ENCODE results near the gene ARHGAP8. TPM values are rescaled to one million over a fixed set of nuclear protein-coding genes. Genes with fewer than 3 reads are reported as not detected.

Gene ARHGAP8
- total RNA-seq, 2 donors from 2014 or later, result 2.8 to 4.4 TPM

DNA sequence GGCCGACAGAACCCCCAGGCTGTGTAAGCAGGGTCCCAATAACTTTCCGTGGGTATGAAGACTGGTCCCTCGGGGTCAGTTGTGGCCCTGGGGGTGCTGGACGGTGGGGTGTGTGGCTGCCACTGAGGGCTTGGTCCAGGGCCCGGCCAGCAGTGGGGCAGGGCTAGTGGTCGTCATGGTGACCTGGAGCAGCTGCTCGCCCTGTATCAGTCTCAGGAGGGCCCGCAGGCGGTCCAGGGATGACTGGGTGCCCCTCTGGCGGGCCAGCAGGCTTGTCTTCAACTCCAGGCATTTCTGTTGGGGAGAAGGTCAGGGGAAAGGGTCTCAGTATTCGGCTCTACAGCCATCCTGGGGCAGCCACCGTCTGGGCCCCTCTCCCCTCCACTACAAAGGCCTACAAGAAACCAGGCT is 130.6 kb downstream of the ARHGAP8 start:
- Mint-ChIP-seq H3K36me3 (ENCODE audit: insufficient read depth in 2 of 2) (no peaks in the 10 kb centered on the region), H3K27ac (no peak overlapping the region), H3K27me3 (ENCODE audit: low read depth) (no peaks in the 10 kb centered on the region), H3K4me1 (ENCODE audit: low read depth) (no peaks in the 10 kb centered on the region), H3K4me3 (no peak overlapping the region), H3K9me3 (no peaks in the 10 kb centered on the region)
- ATAC-seq (replicated peaks in 1 of 2) (no peak), DNase-seq (no peak)

- DNase-seq (no peak), ATAC-seq (replicated peaks in 1 of 2) (no peak)
- Mint-ChIP-seq H3K36me3 (ENCODE audit: insufficient read depth in 2 of 2) (no peaks in the 10 kb centered on the region), H3K27me3 (ENCODE audit: low read depth) (no peaks in the 10 kb centered on the region), H3K4me1 (ENCODE audit: low read depth) (no peaks in the 10 kb centered on the region), H3K9me3 (no peaks in the 10 kb centered on the region), H3K27ac (no peak overlapping the region), H3K4me3 (no peak overlapping the region)
Observed at GRCh38 chr22:44884562-44884961, 132.2 kb downstream of the ARHGAP8 start.

GRCh38 chr22:44884968-44885805 is 132.8 kb downstream of the ARHGAP8 start:
- DNase-seq, result no peak

DNA sequence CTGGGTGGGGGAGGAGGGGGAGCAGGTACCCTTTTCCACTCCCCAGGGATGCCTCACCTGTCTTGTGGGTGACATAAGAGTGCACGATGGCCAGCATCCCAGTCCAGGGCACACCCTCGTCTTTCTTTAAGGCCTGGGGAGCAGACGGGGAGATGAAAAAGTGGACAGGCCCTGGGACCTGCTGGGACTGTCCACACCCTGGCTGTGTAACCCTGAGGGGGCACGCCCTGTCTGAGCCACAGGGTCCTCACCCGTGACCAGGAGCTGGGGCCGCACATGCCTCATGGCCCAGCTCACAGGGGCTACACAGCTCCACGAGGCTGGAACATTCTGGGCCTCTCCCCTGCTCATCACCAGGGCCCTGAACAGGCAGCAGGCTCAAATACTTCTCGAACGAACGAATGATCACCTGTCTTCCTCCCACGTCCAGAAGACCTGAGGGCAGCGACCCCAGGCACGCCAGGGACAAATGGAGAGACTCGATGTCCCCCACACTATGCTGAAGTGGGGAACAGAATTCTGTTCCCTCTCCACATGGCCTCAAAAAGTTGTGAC is 133.5 kb downstream of the ARHGAP8 start:
- ATAC-seq (replicated peaks in 1 of 2), result no peak
- Mint-ChIP-seq H3K27ac (no peak overlapping the region), H3K9me3 (no peaks in the 10 kb centered on the region), H3K4me3 (no peak overlapping the region), H3K27me3 (ENCODE audit: low read depth) (no peaks in the 10 kb centered on the region), H3K36me3 (ENCODE audit: insufficient read depth in 2 of 2) (no peaks in the 10 kb centered on the region), H3K4me1 (ENCODE audit: low read depth) (no peaks in the 10 kb centered on the region)
- DNase-seq, result no peak

More at GRCh38 chr22:44884968-44885805, 132.8 kb downstream of the ARHGAP8 start:
- ATAC-seq (replicated peaks in 1 of 2), result no peak
- Mint-ChIP-seq H3K27ac (no peak overlapping the region), H3K27me3 (ENCODE audit: low read depth) (no peaks in the 10 kb centered on the region), H3K36me3 (ENCODE audit: insufficient read depth in 2 of 2) (no peaks in the 10 kb centered on the region), H3K9me3 (no peaks in the 10 kb centered on the region), H3K4me3 (no peak overlapping the region), H3K4me1 (ENCODE audit: low read depth) (no peaks in the 10 kb centered on the region)

- no peaks in the 10 kb centered on the region for H3K27me3 Mint-ChIP-seq (ENCODE audit: low read depth)
- H3K4me3 Mint-ChIP-seq, result no peak overlapping the region
- ATAC-seq (replicated peaks in 1 of 2) (no peak), DNase-seq (no peak)
- no peak overlapping the region for H3K27ac Mint-ChIP-seq
- H3K4me1 Mint-ChIP-seq (ENCODE audit: low read depth), result no peaks in the 10 kb centered on the region
- no peaks in the 10 kb centered on the region for H3K9me3 Mint-ChIP-seq
- no peaks in the 10 kb centered on the region for H3K36me3 Mint-ChIP-seq (ENCODE audit: insufficient read depth in 2 of 2)
Observed at GRCh38 chr22:44887941-44888366, 135.6 kb downstream of the ARHGAP8 start.

DNA sequence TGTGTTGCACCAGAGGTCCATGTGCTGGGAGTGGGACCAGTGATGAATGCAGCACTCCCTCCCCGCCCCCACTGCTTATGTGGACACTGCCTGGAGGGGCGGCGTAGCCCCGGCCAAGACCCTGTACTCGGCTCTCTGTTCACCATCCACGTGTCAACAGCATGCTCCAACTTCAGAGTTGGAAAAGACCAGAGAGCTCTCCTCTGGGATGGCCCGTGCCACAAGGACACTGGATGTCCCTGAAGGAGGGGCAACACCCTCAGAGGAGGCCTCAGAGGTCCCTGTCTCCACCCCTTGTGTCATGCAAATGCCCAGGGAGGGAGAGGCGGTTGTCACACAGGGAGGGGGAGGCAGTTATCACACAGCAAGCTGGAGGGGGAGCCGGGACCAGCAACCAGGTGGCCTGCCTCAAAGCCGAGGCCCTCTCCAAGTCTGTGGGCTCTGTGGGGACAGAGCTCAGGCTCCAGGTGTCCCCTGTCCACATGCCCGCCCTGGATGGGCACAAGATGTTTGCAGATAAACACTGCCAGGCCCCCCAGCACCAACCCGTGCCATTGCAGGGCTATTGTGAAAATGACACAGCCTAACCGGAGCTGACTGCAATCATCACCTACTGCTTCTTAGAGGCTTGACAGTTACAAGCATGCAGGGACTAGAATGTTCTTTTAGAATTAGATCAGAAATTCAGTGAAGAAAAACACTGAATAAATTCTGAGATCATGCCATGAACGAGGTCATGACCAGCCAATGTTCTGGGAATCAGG is 136.3 kb downstream of the ARHGAP8 start:
- DNase-seq (no peak), ATAC-seq (replicated peaks in 1 of 2) (no peak)
- Mint-ChIP-seq H3K4me3 (no peak overlapping the region), H3K36me3 (ENCODE audit: insufficient read depth in 2 of 2) (no peaks in the 10 kb centered on the region), H3K27me3 (ENCODE audit: low read depth) (no peaks in the 10 kb centered on the region), H3K9me3 (no peaks in the 10 kb centered on the region), H3K4me1 (ENCODE audit: low read depth) (no peaks in the 10 kb centered on the region), H3K27ac (no peak overlapping the region)

DNA sequence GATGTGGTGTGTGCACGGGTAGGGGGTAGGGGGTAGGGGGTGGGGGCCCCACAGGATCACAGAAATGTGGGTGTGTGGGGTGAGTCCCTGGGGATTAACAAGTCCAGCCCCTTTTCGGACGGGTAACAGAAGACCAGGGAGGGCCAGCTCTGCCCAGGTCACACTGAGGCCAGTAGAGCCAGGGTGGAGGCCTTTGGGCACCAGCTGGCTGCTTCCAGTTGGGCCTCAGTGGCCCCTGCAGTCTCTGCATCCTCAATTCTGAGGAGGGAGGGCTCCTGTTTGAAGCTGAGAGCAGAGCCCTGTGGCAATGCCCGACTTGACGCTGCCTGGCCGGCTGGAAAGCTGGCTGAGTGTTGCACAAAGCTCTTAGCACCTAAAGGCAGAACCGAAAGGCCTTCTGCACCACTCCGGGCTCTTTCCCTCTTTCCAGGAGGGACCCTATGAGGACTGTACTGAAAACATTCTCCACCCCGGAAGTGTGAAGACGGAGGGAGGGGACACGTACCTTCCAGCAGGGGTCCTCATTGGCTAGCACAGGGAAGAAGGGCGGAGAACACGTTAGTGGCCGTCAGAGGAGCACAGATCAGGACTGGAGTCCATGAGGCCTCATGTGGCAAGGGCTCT is 137.0 kb downstream of the ARHGAP8 start:
- ATAC-seq (replicated peaks in 1 of 2), result no peak
- H3K27ac Mint-ChIP-seq, result no peak overlapping the region
- no peaks in the 10 kb centered on the region for H3K4me1 Mint-ChIP-seq (ENCODE audit: low read depth)
- H3K36me3 Mint-ChIP-seq (ENCODE audit: insufficient read depth in 2 of 2), result no peaks in the 10 kb centered on the region
- H3K4me3 Mint-ChIP-seq, result no peak overlapping the region
- no peaks in the 10 kb centered on the region for H3K9me3 Mint-ChIP-seq
- no peak for DNase-seq
- H3K27me3 Mint-ChIP-seq (ENCODE audit: low read depth), result no peaks in the 10 kb centered on the region

- ATAC-seq (replicated peaks in 1 of 2) (no peak), DNase-seq (no peak)
- Mint-ChIP-seq H3K27me3 (ENCODE audit: low read depth) (no peaks in the 10 kb centered on the region), H3K9me3 (no peaks in the 10 kb centered on the region), H3K4me1 (ENCODE audit: low read depth) (no peaks in the 10 kb centered on the region), H3K27ac (no peak overlapping the region), H3K4me3 (no peak overlapping the region), H3K36me3 (ENCODE audit: insufficient read depth in 2 of 2) (no peaks in the 10 kb centered on the region)
Observed at GRCh38 chr22:44890416-44891292, 138.3 kb downstream of the ARHGAP8 start.

GRCh38 chr22:44891293-44891747 is 138.9 kb downstream of the ARHGAP8 start:
- Mint-ChIP-seq H3K4me1 (ENCODE audit: low read depth) (no peaks in the 10 kb centered on the region), H3K4me3 (no peak overlapping the region), H3K9me3 (no peaks in the 10 kb centered on the region), H3K27me3 (ENCODE audit: low read depth) (no peaks in the 10 kb centered on the region), H3K27ac (no peak overlapping the region), H3K36me3 (ENCODE audit: insufficient read depth in 2 of 2) (no peaks in the 10 kb centered on the region)
- no peak for DNase-seq
- ATAC-seq (replicated peaks in 1 of 2), result no peak

- no peak overlapping the region for H3K4me3 Mint-ChIP-seq
- ATAC-seq (replicated peaks in 1 of 2) (no peak), DNase-seq (no peak)
- H3K27ac Mint-ChIP-seq, result no peak overlapping the region
- H3K9me3 Mint-ChIP-seq, result no peaks in the 10 kb centered on the region
- H3K4me1 Mint-ChIP-seq (ENCODE audit: low read depth), result no peaks in the 10 kb centered on the region
- H3K27me3 Mint-ChIP-seq (ENCODE audit: low read depth), result no peaks in the 10 kb centered on the region
- no peaks in the 10 kb centered on the region for H3K36me3 Mint-ChIP-seq (ENCODE audit: insufficient read depth in 2 of 2)
Observed at GRCh38 chr22:44891791-44892190, 139.4 kb downstream of the ARHGAP8 start.

GRCh38 chr22:44892243-44892642 is 139.9 kb downstream of the ARHGAP8 start:
- Mint-ChIP-seq H3K27ac (no peak overlapping the region), H3K36me3 (ENCODE audit: insufficient read depth in 2 of 2) (no peaks in the 10 kb centered on the region), H3K4me1 (ENCODE audit: low read depth) (no peaks in the 10 kb centered on the region), H3K27me3 (ENCODE audit: low read depth) (no peaks in the 10 kb centered on the region), H3K4me3 (no peak overlapping the region), H3K9me3 (no peaks in the 10 kb centered on the region)
- no peak for ATAC-seq (replicated peaks in 1 of 2)
- no peak for DNase-seq
